Memory B cell (primary cell): ENCODE measurements around the gene HORMAD2.
"Not testable (repeated sequence)": the region's sequence is repeated elsewhere in the genome, so short reads cannot be mapped to it uniquely, and the experiment has no call there.

Experiments used
- ATAC-seq: fragments of 150-1000 bp; cut with Tn5 transposase; 2 replicates; pipeline ENCODE4 v1.10.0; 2021; ENCODE audit warnings: low read depth, mild to moderate bottlenecking, moderate library complexity
- DNase-seq, 2 donors: peaks; one replicate each; pipeline ENCODE4 v3.0.0; 2022; ENCODE audit warnings: low spot score in 2 of 2
- H3K27ac Mint-ChIP-seq: one replicate; pipeline ENCODE4 v1.8.0; 2022; ENCODE audit warnings: mild to moderate bottlenecking, moderate library complexity, mixed read lengths
- H3K27me3 Mint-ChIP-seq: one replicate; pipeline ENCODE4 v1.8.0; 2022; ENCODE audit warnings: mixed read lengths
- H3K36me3 Mint-ChIP-seq: one replicate; pipeline ENCODE4 v1.8.0; 2022; ENCODE audit warnings: mild to moderate bottlenecking, mixed read lengths
- H3K4me1 Mint-ChIP-seq: one replicate; pipeline ENCODE4 v1.8.0; 2022; ENCODE audit warnings: mixed read lengths
- H3K4me3 Mint-ChIP-seq: one replicate; pipeline ENCODE4 v1.8.0; 2022; ENCODE audit warnings: mild to moderate bottlenecking, moderate library complexity, mixed read lengths
- H3K9me3 Mint-ChIP-seq: one replicate; pipeline ENCODE4 v1.8.0; 2022; ENCODE audit warnings: mixed read lengths

Gene HORMAD2

DNA sequence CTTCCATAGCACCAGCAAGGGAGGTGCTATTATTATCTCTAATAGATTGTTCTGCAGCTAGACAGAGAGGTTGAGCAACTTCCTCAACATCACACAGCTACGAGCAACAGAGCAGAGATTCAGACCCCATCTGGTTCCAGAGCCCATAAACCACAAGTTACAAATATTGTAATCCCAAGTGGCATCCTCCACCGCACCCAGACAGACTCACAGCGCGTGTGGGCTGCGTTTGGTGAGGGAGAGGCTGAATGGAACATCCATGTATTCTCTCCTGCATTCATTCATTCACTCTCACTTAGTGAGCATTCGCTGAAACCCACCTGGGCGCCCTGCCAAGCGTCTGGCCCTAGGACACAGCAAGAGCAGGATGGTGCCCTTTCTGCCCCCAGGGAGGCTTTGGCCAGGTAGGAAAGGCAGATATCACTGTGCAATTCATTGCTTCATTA is 132.8 kb downstream of the HORMAD2 start:
- no peak overlapping the region for H3K27ac Mint-ChIP-seq

DNA sequence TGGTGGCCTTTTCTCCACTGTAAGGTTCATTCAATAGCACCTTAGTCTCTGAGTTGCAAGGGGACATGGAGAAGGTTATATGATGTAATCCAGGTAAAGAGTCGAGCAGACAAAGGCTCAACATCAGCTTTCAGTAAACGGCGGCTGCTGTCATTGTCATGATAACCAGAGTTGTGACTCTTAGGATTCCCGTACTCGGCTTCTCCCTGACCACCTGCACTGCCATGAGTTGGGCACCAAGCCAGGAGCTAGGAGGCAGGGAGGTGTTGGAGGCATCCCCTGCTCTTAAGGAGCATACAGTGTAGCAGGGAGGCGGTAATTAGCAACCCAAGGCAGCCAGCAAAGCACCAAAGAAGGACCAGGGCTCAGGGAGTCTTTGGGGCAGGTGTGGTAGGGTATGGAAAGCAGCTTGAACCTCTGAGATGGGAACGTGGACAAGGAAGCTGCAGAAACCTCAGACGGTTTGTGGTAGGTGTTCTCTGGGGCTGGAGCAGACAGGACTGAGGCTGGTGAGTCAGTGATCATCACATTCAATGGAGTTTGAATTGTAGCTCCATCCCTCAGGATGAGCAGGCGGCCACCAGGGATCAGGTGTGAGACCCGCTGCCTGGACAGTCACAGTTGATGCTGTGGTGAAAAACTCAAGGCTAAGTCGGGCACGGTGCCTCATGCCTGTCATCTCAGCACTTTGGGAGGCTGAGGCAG is 134.6 kb downstream of the HORMAD2 start:
- Mint-ChIP-seq H3K4me3 (no peak overlapping the region), H3K4me1 (peaks cover 10% of the 10 kb centered on the region), H3K27ac (no peak overlapping the region), H3K27me3 (peaks cover 15% of the 10 kb centered on the region), H3K36me3 (no peaks in the 10 kb centered on the region), H3K9me3 (no peaks in the 10 kb centered on the region)
- DNase-seq (no peak), ATAC-seq (no peak)

More for the DNA sequence above, 132.8 kb downstream of the HORMAD2 start:
- DNase-seq = no peak
- H3K4me3 Mint-ChIP-seq = no peak overlapping the region
- H3K9me3 Mint-ChIP-seq = no peaks in the 10 kb centered on the region
- peaks cover 7% of the 10 kb centered on the region for H3K4me1 Mint-ChIP-seq
- no peak for ATAC-seq
- H3K27me3 Mint-ChIP-seq = peaks cover 19% of the 10 kb centered on the region
- H3K36me3 Mint-ChIP-seq = no peaks in the 10 kb centered on the region

DNA sequence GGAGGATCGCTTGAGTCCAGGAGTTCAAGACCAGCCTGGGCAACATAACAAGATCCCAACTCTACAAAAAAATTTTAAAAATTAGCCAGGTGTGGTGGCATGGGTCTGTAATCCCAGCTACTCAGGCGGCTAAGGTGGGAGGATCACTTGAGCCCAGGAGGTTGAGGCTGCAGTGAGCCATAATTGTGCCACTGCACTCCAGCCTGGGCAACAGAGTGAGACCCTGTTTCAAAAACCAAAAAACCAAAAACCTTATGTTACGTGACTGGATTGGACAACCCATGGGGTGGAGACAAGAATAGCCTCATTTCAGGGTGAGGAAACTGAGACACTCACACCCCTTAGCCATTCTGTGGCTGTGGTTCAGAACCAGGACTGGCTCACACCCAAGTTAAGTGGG is 136.0 kb downstream of the HORMAD2 start:
- H3K4me3 Mint-ChIP-seq, ATAC-seq, DNase-seq, H3K36me3 Mint-ChIP-seq, H3K27me3 Mint-ChIP-seq, H3K27ac Mint-ChIP-seq, H3K9me3 Mint-ChIP-seq: not testable (repeated sequence)
- H3K4me1 Mint-ChIP-seq = peaks cover 22% of the 10 kb centered on the region

DNA sequence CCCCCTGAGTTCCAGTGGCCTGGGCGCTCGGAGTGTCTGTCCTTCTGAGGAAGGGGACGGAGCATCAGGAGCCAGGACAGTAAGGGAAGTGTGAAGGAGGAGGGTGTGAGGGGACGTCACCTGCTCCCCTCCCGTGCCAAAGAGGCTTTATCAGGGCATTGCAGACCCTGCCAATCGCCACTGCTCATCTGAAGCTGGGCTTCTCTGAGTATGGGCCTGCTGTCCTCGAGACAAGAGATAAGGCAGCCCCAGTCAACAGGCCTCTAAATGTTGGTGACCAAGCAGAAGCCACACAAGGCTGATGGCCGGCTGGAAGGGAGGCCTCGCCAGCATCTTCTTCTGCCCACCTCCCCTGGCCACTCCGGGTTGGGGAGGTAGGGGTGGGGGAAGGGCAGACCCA is 136.4 kb downstream of the HORMAD2 start:
- H3K9me3 Mint-ChIP-seq = no peaks in the 10 kb centered on the region
- peaks cover 8% of the 10 kb centered on the region for H3K27me3 Mint-ChIP-seq
- H3K36me3 Mint-ChIP-seq = no peaks in the 10 kb centered on the region
- ATAC-seq (no peak), DNase-seq (no peak)
- no peak overlapping the region for H3K4me3 Mint-ChIP-seq
- H3K27ac Mint-ChIP-seq = no peak overlapping the region
- H3K4me1 Mint-ChIP-seq = peaks cover 26% of the 10 kb centered on the region

DNA sequence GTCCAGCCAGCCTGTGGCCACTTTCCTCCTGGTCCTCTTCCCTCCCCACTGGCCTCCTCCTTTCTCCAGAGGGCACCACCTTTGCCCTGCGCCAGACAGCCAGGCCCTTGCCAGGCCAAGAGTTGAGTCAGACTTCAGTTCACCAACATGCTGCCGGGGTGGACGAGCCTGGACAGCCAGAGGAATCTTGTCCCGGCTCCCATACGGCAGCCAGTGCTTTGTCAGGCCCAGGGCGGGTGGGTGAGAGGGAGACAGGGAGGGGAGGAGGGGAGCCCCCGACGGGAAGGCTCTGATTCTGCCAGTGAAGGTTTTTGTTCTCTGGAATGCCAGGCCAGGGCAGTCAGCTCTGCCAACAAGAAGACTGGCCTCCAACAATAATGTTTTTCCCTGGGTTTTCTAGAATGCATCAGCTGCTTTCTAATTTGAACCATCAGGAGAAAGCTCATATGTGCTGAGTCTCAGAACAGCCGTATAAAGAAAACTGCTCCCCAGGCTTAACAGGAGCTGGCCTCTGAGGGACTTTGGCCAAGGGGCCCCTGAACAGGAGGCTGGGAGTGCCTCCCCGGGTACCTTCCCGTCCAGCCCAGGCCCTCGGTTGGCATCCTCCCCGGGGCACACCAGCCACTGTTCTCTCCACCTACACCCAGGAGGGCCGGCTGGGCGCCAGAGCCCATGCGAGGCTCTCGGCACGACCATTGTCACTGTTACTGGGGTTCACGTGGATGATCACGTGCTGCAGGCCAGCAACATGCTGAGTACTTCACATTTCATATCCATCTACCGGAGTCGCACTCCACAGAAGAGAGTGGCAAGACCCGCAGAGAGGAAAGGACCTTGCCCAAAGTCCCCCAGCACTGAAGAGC is 137.7 kb downstream of the HORMAD2 start:
- no peaks in the 10 kb centered on the region for H3K9me3 Mint-ChIP-seq
- H3K27me3 Mint-ChIP-seq = peaks cover 7% of the 10 kb centered on the region
- no peaks in the 10 kb centered on the region for H3K36me3 Mint-ChIP-seq
- peaks cover 30% of the 10 kb centered on the region for H3K4me1 Mint-ChIP-seq
- DNase-seq (no peak), ATAC-seq (no peak)
- no peak overlapping the region for H3K4me3 Mint-ChIP-seq
- H3K27ac Mint-ChIP-seq = no peak overlapping the region

DNA sequence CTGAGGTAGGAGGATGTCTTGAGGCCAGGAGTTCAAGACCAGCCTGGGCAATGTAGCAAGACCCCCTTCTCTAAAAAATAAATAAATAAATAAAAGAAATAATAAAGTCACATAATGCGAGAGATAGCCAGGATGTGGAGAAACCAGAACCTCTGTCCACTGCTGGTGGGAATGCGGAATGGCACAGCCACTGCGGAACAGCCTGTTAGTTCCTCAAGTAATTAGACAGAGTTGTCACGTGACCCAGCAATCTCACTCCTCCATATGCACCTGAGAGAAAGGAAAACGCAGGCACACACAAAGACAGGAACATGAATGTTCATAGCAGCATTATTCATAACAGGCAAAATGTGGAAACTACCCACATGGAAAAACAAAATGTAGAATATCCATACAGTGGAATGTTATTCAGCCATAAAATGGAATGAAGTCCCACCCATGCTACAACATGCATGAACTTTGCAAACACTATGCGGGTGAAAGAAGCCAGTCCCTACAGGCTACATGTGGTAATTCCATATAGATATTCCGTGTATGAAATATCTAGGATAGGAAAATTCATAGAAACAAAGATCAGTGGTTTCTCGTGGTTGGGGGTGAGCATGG is 138.9 kb downstream of the HORMAD2 start:
- H3K27me3 Mint-ChIP-seq = peaks cover 1% of the 10 kb centered on the region
- H3K36me3 Mint-ChIP-seq = no peaks in the 10 kb centered on the region
- H3K9me3 Mint-ChIP-seq = no peaks in the 10 kb centered on the region
- H3K4me3 Mint-ChIP-seq = no peak overlapping the region
- no peak overlapping the region for H3K27ac Mint-ChIP-seq
- H3K4me1 Mint-ChIP-seq = peaks cover 28% of the 10 kb centered on the region
- ATAC-seq (no peak), DNase-seq (no peak)

DNA sequence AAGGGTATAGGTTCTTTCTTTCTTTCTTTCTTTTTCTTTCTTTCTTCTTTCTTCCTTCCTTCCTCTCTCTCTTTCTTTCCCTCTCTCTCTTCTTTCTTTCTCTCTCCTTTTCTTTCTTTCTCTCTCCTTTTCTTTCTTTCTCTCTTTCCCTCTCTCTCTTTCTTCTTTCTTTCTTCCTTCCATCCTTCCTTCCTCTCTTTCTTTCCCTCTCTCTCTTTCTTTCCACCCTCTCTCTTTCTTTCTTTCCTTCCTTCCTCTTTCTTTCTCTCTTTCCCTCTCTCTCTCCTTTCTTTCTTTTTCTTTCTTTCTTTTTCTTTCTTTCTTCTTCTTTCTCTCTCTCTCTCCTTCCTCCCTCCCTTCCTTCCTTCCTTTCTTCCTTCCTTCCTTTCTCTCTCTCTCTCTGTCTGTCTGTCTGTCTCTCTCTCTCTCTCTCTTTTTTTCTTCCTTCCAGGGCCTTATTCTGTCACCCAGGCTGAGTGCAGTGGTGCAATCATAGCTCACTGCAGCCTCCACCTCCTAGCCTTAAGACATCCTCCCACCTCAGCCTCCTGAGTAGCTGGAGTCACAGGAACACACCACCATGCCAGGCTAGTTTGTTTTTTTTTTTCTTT is 139.5 kb downstream of the HORMAD2 start:
- DNase-seq = no peak
- no peak overlapping the region for H3K27ac Mint-ChIP-seq
- no peaks in the 10 kb centered on the region for H3K27me3 Mint-ChIP-seq
- ATAC-seq = no peak
- peaks cover 28% of the 10 kb centered on the region for H3K4me1 Mint-ChIP-seq
- no peak overlapping the region for H3K4me3 Mint-ChIP-seq
- no peaks in the 10 kb centered on the region for H3K9me3 Mint-ChIP-seq
- H3K36me3 Mint-ChIP-seq = no peaks in the 10 kb centered on the region

DNA sequence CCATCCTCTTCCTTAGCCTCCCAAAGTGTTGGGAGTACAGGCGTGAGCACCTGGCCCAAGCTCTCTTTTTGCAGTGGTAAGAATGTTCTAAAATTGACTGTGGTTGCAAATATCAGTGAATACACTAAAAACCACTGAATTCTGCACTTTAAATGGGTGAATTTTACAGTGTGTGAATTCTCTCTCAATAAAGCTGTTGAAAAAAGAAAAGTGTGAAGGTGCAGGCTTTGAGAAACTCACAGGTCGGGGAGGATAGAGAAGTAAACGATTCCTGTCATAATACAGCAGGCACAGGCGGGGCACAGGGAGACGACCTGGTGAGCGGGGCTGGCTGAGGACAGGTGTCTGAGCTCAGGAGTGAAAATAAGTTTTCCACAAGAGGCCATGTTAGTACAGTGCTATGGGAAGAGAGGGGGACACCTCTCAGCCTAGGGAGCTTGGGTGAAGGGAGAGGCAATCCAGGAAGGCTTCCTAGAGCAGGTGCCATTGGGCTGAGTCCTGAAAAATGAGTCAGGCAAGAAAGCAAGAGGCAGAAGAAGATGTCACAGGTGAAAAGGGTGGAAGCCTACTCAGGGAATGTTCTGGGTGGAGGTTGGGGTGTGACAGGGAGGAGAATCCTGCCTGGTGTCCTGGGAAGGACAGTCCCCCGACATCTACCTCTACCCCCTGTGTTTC is 140.2 kb downstream of the HORMAD2 start:
- no peak overlapping the region for H3K4me3 Mint-ChIP-seq
- H3K4me1 Mint-ChIP-seq = peaks cover 25% of the 10 kb centered on the region
- no peak for ATAC-seq
- H3K36me3 Mint-ChIP-seq = no peaks in the 10 kb centered on the region
- no peaks in the 10 kb centered on the region for H3K9me3 Mint-ChIP-seq
- H3K27me3 Mint-ChIP-seq = peaks cover 4% of the 10 kb centered on the region
- peak overlapping the region; percentile 16 for H3K27ac Mint-ChIP-seq
- no peak for DNase-seq

DNA sequence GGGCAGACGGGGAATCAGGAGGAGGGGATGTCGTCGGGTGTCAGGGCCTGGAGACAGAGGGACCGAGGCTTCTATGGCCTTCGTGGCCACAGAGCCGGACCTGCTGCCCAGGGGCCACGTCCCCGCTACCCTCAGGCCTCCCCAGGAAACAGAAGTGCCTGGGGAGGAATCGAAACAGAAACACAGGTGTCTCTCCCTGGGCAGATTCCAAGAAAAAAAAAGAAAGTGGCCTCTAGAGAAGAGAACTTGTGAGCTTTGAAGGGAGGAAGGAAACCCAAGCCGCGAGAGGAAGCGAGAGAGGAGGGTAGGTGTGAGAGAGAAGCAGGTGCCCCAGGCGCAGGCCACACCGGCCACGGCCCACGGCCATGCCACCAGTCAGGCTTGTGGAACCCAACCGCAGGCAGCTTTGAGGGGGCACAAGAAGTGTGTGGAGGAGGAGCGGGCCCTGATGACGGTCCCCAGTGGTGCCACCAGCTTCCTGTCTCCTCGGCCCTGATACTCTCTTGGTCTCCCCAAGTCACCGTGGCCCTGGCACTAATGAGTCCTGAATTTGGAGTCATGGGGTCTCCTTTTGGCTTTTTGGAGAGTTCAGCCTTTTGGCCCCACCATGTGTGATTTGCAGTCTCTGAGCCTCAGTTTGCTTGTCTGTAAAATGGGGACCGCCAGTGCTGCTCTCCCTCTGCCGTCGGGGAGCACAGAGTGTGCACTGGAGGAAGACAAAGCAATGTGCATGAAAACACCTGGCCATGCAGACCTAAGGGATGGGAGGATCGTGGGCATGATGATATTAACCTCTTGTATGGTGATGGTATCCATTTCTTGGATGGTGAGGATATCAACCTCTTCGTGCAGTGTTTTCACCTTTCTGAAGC is 141.1 kb downstream of the HORMAD2 start:
- DNase-seq (peak in 1 of 2 donors; percentile 35), ATAC-seq (peak; percentile 83)
- H3K4me1 Mint-ChIP-seq = peaks cover 25% of the 10 kb centered on the region

DNA sequence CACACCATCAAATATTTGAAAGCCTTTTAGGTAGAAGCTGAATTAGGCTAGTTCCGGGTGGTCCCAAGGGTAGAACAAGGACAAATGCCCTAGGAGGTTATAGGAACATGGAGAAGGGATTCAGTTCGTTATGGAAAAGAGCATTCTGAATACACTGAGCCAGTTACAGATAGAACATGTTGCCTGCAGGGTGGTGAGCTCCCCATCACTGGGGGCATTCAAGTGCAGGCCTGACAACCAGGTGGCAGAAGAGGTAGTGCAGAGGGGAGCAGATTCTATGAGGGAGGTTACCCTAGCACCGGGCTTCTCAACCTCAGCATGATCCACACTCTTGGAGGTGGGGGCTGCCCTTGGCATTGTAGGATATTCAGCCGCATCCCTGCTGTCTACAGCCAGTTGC is 142.1 kb downstream of the HORMAD2 start:
- no peak overlapping the region for H3K27ac Mint-ChIP-seq
- H3K4me3 Mint-ChIP-seq = no peak overlapping the region
- DNase-seq = no peak

More for the DNA sequence above, 141.1 kb downstream of the HORMAD2 start:
- Mint-ChIP-seq H3K4me3 (peak overlapping the region; percentile 1), H3K27ac (peak overlapping the region; percentile 22), H3K36me3 (no peaks in the 10 kb centered on the region), H3K27me3 (peaks cover 5% of the 10 kb centered on the region), H3K9me3 (no peaks in the 10 kb centered on the region)

DNA sequence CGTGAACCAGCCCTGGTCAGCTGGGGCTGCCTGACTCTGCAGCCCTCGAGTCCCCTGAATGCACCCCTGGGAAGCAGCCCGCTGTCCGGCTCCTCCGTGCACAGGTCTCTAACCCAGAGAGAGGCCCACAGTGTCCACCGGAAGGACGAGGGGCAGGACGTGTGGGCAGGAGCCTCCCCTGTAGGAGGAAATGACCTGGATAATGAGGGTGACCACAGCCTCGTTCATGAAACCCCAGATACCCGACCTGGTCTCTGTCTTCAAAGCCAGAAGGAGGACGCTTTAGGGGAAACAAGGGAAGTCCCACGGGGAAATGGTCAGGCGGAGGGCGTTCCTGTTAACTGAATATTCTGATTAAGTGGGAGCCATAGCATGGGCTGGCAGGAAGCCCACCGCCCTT is 143.0 kb downstream of the HORMAD2 start:
- no peaks in the 10 kb centered on the region for H3K9me3 Mint-ChIP-seq
- no peaks in the 10 kb centered on the region for H3K36me3 Mint-ChIP-seq
- peaks cover 25% of the 10 kb centered on the region for H3K4me1 Mint-ChIP-seq
- H3K27ac Mint-ChIP-seq = no peak overlapping the region
- peaks cover 8% of the 10 kb centered on the region for H3K27me3 Mint-ChIP-seq
- no peak for DNase-seq
- H3K4me3 Mint-ChIP-seq = no peak overlapping the region
- no peak for ATAC-seq

More for the DNA sequence above, 142.1 kb downstream of the HORMAD2 start:
- Mint-ChIP-seq H3K4me1 (peaks cover 25% of the 10 kb centered on the region), H3K27me3 (peaks cover 8% of the 10 kb centered on the region), H3K36me3 (no peaks in the 10 kb centered on the region), H3K9me3 (no peaks in the 10 kb centered on the region)
- ATAC-seq = no peak

DNA sequence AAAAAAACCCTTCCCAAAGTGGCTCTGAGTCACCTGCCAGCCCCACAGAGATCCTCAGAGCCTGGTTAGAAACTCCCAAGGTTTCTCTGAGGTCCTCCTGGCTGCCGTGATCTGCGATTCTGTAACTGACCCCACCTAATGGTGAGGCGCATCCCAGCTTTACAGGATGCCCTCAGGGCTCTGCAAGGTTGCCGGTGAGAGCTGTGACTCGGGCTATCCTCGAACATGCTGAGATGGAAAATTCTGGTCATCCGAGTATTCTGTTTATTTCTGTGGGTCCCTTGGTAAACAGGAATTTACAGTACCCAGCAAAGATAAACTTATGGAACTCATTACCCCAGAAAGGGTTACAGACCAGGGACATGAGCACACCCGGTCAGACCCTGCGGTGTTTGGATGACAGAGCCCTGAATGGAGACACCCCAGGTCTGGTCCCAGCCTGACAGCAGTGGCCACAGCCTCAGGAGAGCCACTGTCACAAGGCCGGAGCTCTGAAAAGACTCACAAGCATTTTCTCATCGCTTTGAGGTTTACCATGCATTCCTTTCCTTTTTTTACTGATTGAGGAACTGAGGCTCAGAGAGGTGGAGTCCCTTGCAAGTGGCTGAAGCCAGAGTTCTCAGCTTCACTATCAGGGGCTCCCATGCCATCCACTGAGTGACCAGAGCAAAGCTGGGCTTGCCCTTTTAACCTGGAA is 144.0 kb downstream of the HORMAD2 start:
- no peaks in the 10 kb centered on the region for H3K9me3 Mint-ChIP-seq
- peaks cover 25% of the 10 kb centered on the region for H3K4me1 Mint-ChIP-seq
- no peak overlapping the region for H3K27ac Mint-ChIP-seq
- DNase-seq = no peak
- peaks cover 10% of the 10 kb centered on the region for H3K27me3 Mint-ChIP-seq
- H3K36me3 Mint-ChIP-seq = no peaks in the 10 kb centered on the region
- no peak overlapping the region for H3K4me3 Mint-ChIP-seq
- ATAC-seq = no peak
